A673 (cell line): ENCODE measurements around the gene CCDC40.

Experiments used
- CTCF ChIP-seq: fragments of 300-800, 200-600 bp; sonication (generic); conservative IDR thresholded peaks from 2 replicates; pipeline ENCODE4 v1.5.1; 2017; ENCODE audit warnings: low read depth, mild to moderate bottlenecking, antibody characterized with exemption, low read length, moderate library complexity, mixed read lengths
- EZH2 ChIP-seq: fragments of 200-600 bp; sonication (generic); IDR thresholded peaks from 2 replicates; pipeline ENCODE4 v1.6.1; 2017; ENCODE audit warnings: borderline replicate concordance, low read depth, mild to moderate bottlenecking, mixed read lengths, antibody characterized with exemption, low read length; ENCODE audit not compliant: poor library complexity, severe bottlenecking

GRCh38 chr17:80081596-80081995 lies 45.2 kb downstream of the CCDC40 start:
- TF ChIP-seq CTCF, result no peak
- no peak for TF ChIP-seq EZH2
